ENCODE results near the gene WNT4. TPM values are rescaled to one million over a fixed set of nuclear protein-coding genes. Genes with fewer than 3 reads are reported as not detected.

The WNT4 gene
- total and polyA plus RNA-seq, 2 of the 8 experiments (the other 6 are each of a cell fraction or from before 2014, with no cell fraction given) = 1.3 to 6.6 TPM

GRCh38 chr1:22120469-22120790, 22.5 kb downstream of the WNT4 start (continued):
- TF ChIP-seq CHD7 (IDR thresholded peaks at IDR 0.05; ENCODE audit: insufficient replicate concordance, low read length) = no peak
- TF ChIP-seq, protein P1, sequence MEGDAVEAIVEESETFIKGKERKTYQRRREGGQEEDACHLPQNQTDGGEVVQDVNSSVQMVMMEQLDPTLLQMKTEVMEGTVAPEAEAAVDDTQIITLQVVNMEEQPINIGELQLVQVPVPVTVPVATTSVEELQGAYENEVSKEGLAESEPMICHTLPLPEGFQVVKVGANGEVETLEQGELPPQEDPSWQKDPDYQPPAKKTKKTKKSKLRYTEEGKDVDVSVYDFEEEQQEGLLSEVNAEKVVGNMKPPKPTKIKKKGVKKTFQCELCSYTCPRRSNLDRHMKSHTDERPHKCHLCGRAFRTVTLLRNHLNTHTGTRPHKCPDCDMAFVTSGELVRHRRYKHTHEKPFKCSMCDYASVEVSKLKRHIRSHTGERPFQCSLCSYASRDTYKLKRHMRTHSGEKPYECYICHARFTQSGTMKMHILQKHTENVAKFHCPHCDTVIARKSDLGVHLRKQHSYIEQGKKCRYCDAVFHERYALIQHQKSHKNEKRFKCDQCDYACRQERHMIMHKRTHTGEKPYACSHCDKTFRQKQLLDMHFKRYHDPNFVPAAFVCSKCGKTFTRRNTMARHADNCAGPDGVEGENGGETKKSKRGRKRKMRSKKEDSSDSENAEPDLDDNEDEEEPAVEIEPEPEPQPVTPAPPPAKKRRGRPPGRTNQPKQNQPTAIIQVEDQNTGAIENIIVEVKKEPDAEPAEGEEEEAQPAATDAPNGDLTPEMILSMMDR (IDR thresholded peaks at IDR 0.05; ENCODE audit: control extremely low read depth in 1 of 3, insufficient read depth in 1 of 3, low read depth in 1 of 3, low read length in 3 of 3) = no peak
- TF ChIP-seq ASH2L (IDR thresholded peaks at IDR 0.05; ENCODE audit: low read length) = no peak
- no peak for TF ChIP-seq POLR2A (IDR thresholded peaks at IDR 0.05; ENCODE audit: control extremely low read depth in 1 of 2, low read depth in 2 of 2, low read length in 2 of 2)
